OCI-LY1 (cell line): ENCODE measurements around the gene TLE5.

Experiments used
- H2AFZ ChIP-seq: fragments of 200-600 bp; sonication (generic), shearing (Covaris generic); 2 replicates; pipeline ENCODE4 v1.6.0; 2014; ENCODE audit warnings: antibody characterized with exemption, mild to moderate bottlenecking, low read length
- H3F3A ChIP-seq: fragments of 200-600 bp; sonication (generic), shearing (Covaris generic); 2 replicates; pipeline ENCODE4 v1.6.0; 2014; ENCODE audit warnings: mild to moderate bottlenecking, antibody characterized with exemption, low read length, moderate library complexity; ENCODE audit not compliant: insufficient read depth
- H3K27ac ChIP-seq: fragments of 200-600 bp; sonication (generic); 2 replicates; pipeline ENCODE4 v1.5.1; 2014; ENCODE audit warnings: low read length, mixed run types, mild to moderate bottlenecking, low read depth; ENCODE audit not compliant: poor library complexity, severe bottlenecking
- H3K27me3 ChIP-seq: fragments of 200-600 bp; sonication (generic); 2 replicates; pipeline ENCODE4 v1.6.0; 2014; ENCODE audit warnings: antibody characterized with exemption, mild to moderate bottlenecking, low read length, moderate library complexity; ENCODE audit not compliant: insufficient read depth
- H3K36me3 ChIP-seq: fragments of 200-600 bp; sonication (generic); 2 replicates; pipeline ENCODE4 v1.6.1; 2014; ENCODE audit warnings: mild to moderate bottlenecking, antibody characterized with exemption, low read length, moderate library complexity, mixed read lengths; ENCODE audit not compliant: insufficient read depth
- H3K4me1 ChIP-seq: fragments of 200-600 bp; sonication (generic); 2 replicates; pipeline ENCODE4 v1.5.1; 2014; ENCODE audit warnings: mild to moderate bottlenecking, low read length, moderate library complexity; ENCODE audit not compliant: insufficient read depth, severe bottlenecking
- H3K4me2 ChIP-seq: fragments of 200-600 bp; sonication (generic), shearing (Covaris generic); 2 replicates; pipeline ENCODE4 v1.6.1; 2014; ENCODE audit warnings: low read length
- H3K4me3 ChIP-seq: fragments of 200-600 bp; sonication (generic); 2 replicates; pipeline ENCODE4 v1.5.1; 2014; ENCODE audit warnings: low read length, low read depth, mild to moderate bottlenecking, mixed read lengths; ENCODE audit not compliant: poor library complexity, severe bottlenecking
- H3K79me2 ChIP-seq: fragments of 200-600 bp; shearing (Covaris generic); 2 replicates; pipeline ENCODE4 v1.6.1; 2016; ENCODE audit warnings: mixed run types, low read length, mixed read lengths; ENCODE audit not compliant: insufficient read depth
- H3K9ac ChIP-seq: fragments of 200-600 bp; sonication (generic), shearing (Covaris generic); 2 replicates; pipeline ENCODE4 v1.6.1; 2014; ENCODE audit warnings: mild to moderate bottlenecking, low read length, mixed read lengths
- H3K9me2 ChIP-seq: fragments of 200-600 bp; sonication (generic), shearing (Covaris generic); 2 replicates; pipeline ENCODE4 v1.6.1; 2014; ENCODE audit warnings: low read depth, mild to moderate bottlenecking, low read length, mixed read lengths
- H3K9me3 ChIP-seq: fragments of 200-600 bp; shearing (Covaris generic); 2 replicates; pipeline ENCODE4 v1.6.1; 2014; ENCODE audit warnings: low read length, mixed read lengths
- H4K20me1 ChIP-seq: fragments of 200-600 bp; sonication (generic), shearing (Covaris generic); 2 replicates; pipeline ENCODE4 v1.6.0; 2016; ENCODE audit warnings: mild to moderate bottlenecking, low read length; ENCODE audit not compliant: insufficient read depth
- EZH2 ChIP-seq: fragments of 200-600 bp; sonication (generic), shearing (Covaris generic); IDR thresholded peaks from 2 replicates; pipeline ENCODE4 v1.8.0; 2017; ENCODE audit warnings: borderline replicate concordance, mixed run types, mild to moderate bottlenecking, antibody characterized with exemption, low read length, moderate library complexity, mixed read lengths
- TF ChIP-seq, protein P1 (sequence below): fragments of 200-600 bp; sonication (generic), shearing (Covaris generic); IDR thresholded peaks from 2 replicates; pipeline ENCODE4 v1.5.1; 2017; ENCODE audit warnings: mild to moderate bottlenecking, antibody characterized with exemption, low read length, moderate library complexity, mixed read lengths

Gene TLE5

DNA sequence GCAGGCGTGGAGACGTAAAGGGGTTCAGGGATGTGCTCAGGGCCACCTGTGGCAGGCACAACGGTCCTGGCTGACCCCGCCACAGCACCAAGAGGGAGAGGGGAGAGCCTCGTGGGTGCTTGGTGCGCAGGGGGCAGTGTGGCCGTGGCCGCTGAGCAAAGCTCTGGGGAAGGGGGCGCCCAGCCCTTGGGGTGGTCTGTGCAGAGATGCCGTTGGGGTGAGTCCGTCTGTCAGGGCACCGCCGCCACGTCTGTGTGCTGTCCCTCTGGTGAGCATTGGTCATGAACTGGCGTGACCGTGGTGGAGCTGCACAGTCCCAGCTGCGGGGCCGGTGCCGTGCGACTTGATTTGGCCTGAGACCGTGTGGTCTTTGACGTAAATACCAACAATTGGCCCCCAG is 47.2 kb upstream of the TLE5 start:
- Histone ChIP-seq H4K20me1 (no peaks in the 10 kb centered on the region), H3K9me3 (no peaks in the 10 kb centered on the region), H3K9me2 (no peaks in the 10 kb centered on the region), H3F3A (no peaks in the 10 kb centered on the region), H3K27me3 (peaks cover 3% of the 10 kb centered on the region; the same call in 1 of the 2 replicates), H2AFZ (no peak overlapping the region), H3K4me1 (no peaks in the 10 kb centered on the region), H3K36me3 (no peaks in the 10 kb centered on the region), H3K4me2 (no peak overlapping the region), H3K79me2 (no peaks in the 10 kb centered on the region), H3K4me3 (no peak overlapping the region), H3K9ac (no peak overlapping the region), H3K27ac (no peak overlapping the region)
- TF ChIP-seq EZH2, result no peak
- TF ChIP-seq, protein P1, sequence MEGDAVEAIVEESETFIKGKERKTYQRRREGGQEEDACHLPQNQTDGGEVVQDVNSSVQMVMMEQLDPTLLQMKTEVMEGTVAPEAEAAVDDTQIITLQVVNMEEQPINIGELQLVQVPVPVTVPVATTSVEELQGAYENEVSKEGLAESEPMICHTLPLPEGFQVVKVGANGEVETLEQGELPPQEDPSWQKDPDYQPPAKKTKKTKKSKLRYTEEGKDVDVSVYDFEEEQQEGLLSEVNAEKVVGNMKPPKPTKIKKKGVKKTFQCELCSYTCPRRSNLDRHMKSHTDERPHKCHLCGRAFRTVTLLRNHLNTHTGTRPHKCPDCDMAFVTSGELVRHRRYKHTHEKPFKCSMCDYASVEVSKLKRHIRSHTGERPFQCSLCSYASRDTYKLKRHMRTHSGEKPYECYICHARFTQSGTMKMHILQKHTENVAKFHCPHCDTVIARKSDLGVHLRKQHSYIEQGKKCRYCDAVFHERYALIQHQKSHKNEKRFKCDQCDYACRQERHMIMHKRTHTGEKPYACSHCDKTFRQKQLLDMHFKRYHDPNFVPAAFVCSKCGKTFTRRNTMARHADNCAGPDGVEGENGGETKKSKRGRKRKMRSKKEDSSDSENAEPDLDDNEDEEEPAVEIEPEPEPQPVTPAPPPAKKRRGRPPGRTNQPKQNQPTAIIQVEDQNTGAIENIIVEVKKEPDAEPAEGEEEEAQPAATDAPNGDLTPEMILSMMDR, result no peak

DNA sequence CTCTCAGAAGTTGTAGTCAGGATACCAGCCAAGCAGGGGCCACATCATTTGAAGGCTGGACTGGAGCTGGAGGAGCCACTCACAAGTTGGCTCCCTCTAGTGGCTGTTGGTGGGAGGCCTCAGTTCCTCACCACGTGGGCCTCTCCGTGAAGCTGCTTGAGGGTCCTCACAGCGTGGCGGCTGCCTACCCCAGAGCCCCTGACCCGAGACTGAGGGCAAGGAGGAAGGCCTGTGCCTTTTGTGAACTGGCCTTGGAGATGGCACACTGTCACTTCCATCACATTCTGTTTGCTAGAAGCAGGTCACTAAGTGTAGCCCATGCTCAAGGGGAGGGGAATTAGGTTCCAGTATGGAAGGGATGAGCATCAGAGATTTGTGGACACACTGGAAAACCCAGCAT is 46.5 kb upstream of the TLE5 start:
- Histone ChIP-seq H3K4me3 (no peak overlapping the region), H2AFZ (no peak overlapping the region), H3K4me1 (no peaks in the 10 kb centered on the region), H3K9ac (no peak overlapping the region), H3K36me3 (no peaks in the 10 kb centered on the region), H3F3A (no peaks in the 10 kb centered on the region), H3K9me3 (no peaks in the 10 kb centered on the region), H3K27me3 (peaks cover 3% of the 10 kb centered on the region; the same call in 1 of the 2 replicates), H3K79me2 (no peaks in the 10 kb centered on the region), H3K9me2 (no peaks in the 10 kb centered on the region), H4K20me1 (no peaks in the 10 kb centered on the region), H3K27ac (no peak overlapping the region), H3K4me2 (no peak overlapping the region)
- TF ChIP-seq, protein P1, result peak; percentile 92
- TF ChIP-seq EZH2, result no peak

DNA sequence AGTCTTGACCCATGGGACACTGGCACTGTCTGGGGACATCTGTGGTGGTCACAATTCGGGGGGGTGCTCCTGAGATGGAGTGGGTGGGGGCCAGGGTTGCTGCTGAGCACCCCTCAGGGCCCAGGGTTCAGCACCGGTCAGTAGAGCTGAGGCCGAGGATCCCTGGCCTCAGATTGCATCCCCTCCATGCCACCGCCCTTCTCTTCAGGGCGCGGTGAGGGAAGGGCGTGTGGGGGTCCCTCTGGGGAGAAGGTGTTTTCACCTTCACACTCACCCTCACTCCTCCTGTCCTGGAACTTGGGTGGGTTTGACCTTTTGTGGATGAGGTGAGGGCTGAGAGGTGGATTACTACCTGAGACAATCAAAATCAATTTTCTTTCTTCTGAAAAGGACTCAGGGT is 45.4 kb upstream of the TLE5 start:
- Histone ChIP-seq H3K27ac (no peak overlapping the region), H3K4me2 (no peak overlapping the region)

More for the DNA sequence above, 45.4 kb upstream of the TLE5 start:
- Histone ChIP-seq H3K27me3 (peaks cover 3% of the 10 kb centered on the region; the same call in 1 of the 2 replicates), H3K79me2 (no peaks in the 10 kb centered on the region), H4K20me1 (no peaks in the 10 kb centered on the region), H3F3A (no peaks in the 10 kb centered on the region), H3K4me1 (no peaks in the 10 kb centered on the region), H3K9me2 (no peaks in the 10 kb centered on the region), H3K9ac (no peak overlapping the region), H3K4me3 (no peak overlapping the region), H3K9me3 (no peaks in the 10 kb centered on the region), H3K36me3 (no peaks in the 10 kb centered on the region), H2AFZ (no peak overlapping the region)
- no peak for TF ChIP-seq EZH2
- TF ChIP-seq, protein P1, result no peak
